SH-SY5Y (cell line): Measurements from ENCODE around the gene SACS.

Source experiments
- GATA2 ChIP-seq: IDR thresholded peaks from 2 replicates; pipeline ENCODE4 v1.6.1; 2011; ENCODE audit warnings: mild to moderate bottlenecking, low read depth, low read length
- GATA3 ChIP-seq: IDR thresholded peaks from 2 replicates; pipeline ENCODE4 v1.6.1; 2011; ENCODE audit warnings: low read depth, mild to moderate bottlenecking, low read length, moderate library complexity

DNA sequence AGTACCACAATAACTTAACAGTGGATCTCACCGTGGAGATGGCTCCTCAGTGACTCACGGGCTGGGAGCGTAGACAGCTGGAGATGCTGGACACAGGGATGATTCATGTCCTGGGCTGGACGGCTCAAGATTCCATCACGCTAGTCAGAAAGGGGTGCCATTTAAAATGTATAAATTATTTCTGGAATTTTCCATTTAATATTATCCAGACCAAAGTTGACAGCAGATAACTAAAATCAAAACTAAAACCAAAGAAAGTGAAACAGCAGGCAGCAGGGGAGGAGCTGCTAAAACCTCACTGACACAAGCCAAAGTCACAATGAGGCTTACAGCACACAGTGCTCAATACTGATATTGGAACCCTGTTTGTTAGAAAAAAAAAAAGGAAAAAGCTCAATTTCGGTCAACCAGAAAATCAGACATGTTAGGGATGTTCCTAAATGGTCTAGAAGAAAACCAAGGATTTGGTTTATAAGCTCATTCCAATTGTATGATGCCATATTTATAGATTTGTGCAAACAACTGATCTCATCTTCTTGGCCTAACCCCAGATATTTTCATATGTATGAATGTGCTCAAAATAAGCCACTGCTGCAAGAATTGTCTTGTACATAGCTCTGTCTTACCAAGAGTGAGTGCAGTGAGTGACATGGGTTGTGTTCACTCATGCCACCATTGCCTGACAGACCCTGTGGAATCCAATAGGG lies 111.8 kb downstream of the SACS start:
- no peak for TF ChIP-seq GATA2
- TF ChIP-seq GATA3 = no peak
